ENCODE results near the gene ARVCF. TPM values are rescaled to one million over a fixed set of nuclear protein-coding genes. Genes with fewer than 3 reads are reported as not detected.

ARVCF gene
- total and polyA plus RNA-seq, 9 of the 15 experiments (the other 6 are each of a cell fraction or from before 2014, with no cell fraction given), result 0.03 to 97.4 (median 15.6) TPM

DNA sequence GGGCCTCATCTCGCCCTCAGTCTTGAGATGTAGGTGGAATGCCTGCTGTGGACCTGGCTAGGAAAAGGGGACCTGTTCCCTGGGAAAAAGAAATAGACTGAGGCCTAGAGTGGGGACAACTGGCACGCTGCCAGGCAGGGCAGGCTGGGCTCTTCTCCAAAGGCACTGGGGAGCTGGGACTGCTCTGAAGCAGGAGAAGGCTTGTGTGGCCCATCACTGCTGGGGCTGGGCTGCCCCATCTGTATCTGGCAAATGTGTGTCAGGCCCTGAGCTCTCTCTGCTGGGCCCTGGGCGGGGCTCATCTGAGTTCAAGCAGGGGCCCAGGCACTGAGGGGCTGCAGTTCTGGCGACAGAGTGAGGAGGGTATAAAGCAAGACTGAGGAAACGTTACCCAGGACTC lies 32.9 kb downstream of the ARVCF start (continued):
- TF ChIP-seq, protein P1, sequence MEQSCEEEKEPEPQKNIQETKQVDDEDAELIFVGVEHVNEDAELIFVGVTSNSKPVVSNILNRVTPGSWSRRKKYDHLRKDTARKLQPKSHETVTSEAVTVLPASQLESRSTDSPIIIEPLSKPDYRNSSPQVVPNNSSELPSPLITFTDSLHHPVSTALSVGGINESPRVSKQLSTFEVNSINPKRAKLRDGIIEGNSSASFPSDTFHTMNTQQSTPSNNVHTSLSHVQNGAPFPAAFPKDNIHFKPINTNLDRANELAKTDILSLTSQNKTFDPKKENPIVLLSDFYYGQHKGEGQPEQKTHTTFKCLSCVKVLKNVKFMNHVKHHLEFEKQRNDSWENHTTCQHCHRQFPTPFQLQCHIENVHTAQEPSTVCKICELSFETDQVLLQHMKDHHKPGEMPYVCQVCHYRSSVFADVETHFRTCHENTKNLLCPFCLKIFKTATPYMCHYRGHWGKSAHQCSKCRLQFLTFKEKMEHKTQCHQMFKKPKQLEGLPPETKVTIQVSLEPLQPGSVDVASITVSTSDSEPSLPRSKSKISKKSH (CRISPR knock-in tag; IDR thresholded peaks at IDR 0.05), result no peak
- TF ChIP-seq ZNF384 (IDR thresholded peaks at IDR 0.05; ENCODE audit: low read depth, low read length) (no peak), BMI1 (IDR thresholded peaks at IDR 0.05; ENCODE audit: low read length) (no peak), ZNF146 (CRISPR knock-in tag; IDR thresholded peaks at IDR 0.05; ENCODE audit: unreplicated experiment) (no peak), SAFB2 (IDR thresholded peaks at IDR 0.05; ENCODE audit: borderline replicate concordance, low read depth, low read length, severe bottlenecking) (no peak), SMAD1 (IDR thresholded peaks at IDR 0.05; ENCODE audit: low read depth, low read length, partially characterized antibody) (peak; percentile 67)
- TF ChIP-seq, protein P2, sequence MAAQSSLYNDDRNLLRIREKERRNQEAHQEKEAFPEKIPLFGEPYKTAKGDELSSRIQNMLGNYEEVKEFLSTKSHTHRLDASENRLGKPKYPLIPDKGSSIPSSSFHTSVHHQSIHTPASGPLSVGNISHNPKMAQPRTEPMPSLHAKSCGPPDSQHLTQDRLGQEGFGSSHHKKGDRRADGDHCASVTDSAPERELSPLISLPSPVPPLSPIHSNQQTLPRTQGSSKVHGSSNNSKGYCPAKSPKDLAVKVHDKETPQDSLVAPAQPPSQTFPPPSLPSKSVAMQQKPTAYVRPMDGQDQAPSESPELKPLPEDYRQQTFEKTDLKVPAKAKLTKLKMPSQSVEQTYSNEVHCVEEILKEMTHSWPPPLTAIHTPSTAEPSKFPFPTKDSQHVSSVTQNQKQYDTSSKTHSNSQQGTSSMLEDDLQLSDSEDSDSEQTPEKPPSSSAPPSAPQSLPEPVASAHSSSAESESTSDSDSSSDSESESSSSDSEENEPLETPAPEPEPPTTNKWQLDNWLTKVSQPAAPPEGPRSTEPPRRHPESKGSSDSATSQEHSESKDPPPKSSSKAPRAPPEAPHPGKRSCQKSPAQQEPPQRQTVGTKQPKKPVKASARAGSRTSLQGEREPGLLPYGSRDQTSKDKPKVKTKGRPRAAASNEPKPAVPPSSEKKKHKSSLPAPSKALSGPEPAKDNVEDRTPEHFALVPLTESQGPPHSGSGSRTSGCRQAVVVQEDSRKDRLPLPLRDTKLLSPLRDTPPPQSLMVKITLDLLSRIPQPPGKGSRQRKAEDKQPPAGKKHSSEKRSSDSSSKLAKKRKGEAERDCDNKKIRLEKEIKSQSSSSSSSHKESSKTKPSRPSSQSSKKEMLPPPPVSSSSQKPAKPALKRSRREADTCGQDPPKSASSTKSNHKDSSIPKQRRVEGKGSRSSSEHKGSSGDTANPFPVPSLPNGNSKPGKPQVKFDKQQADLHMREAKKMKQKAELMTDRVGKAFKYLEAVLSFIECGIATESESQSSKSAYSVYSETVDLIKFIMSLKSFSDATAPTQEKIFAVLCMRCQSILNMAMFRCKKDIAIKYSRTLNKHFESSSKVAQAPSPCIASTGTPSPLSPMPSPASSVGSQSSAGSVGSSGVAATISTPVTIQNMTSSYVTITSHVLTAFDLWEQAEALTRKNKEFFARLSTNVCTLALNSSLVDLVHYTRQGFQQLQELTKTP (IDR thresholded peaks at IDR 0.05; ENCODE audit: low read depth in 1 of 2, partially characterized antibody in 2 of 2), result no peak
- TF ChIP-seq, protein P3, sequence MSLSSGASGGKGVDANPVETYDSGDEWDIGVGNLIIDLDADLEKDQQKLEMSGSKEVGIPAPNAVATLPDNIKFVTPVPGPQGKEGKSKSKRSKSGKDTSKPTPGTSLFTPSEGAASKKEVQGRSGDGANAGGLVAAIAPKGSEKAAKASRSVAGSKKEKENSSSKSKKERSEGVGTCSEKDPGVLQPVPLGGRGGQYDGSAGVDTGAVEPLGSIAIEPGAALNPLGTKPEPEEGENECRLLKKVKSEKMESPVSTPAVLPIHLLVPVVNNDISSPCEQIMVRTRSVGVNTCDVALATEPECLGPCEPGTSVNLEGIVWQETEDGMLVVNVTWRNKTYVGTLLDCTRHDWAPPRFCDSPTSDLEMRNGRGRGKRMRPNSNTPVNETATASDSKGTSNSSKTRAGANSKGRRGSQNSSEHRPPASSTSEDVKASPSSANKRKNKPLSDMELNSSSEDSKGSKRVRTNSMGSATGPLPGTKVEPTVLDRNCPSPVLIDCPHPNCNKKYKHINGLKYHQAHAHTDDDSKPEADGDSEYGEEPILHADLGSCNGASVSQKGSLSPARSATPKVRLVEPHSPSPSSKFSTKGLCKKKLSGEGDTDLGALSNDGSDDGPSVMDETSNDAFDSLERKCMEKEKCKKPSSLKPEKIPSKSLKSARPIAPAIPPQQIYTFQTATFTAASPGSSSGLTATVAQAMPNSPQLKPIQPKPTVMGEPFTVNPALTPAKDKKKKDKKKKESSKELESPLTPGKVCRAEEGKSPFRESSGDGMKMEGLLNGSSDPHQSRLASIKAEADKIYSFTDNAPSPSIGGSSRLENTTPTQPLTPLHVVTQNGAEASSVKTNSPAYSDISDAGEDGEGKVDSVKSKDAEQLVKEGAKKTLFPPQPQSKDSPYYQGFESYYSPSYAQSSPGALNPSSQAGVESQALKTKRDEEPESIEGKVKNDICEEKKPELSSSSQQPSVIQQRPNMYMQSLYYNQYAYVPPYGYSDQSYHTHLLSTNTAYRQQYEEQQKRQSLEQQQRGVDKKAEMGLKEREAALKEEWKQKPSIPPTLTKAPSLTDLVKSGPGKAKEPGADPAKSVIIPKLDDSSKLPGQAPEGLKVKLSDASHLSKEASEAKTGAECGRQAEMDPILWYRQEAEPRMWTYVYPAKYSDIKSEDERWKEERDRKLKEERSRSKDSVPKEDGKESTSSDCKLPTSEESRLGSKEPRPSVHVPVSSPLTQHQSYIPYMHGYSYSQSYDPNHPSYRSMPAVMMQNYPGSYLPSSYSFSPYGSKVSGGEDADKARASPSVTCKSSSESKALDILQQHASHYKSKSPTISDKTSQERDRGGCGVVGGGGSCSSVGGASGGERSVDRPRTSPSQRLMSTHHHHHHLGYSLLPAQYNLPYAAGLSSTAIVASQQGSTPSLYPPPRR (CRISPR knock-in tag; IDR thresholded peaks at IDR 0.05; ENCODE audit: borderline replicate concordance), result no peak
- TF ChIP-seq, protein P4, sequence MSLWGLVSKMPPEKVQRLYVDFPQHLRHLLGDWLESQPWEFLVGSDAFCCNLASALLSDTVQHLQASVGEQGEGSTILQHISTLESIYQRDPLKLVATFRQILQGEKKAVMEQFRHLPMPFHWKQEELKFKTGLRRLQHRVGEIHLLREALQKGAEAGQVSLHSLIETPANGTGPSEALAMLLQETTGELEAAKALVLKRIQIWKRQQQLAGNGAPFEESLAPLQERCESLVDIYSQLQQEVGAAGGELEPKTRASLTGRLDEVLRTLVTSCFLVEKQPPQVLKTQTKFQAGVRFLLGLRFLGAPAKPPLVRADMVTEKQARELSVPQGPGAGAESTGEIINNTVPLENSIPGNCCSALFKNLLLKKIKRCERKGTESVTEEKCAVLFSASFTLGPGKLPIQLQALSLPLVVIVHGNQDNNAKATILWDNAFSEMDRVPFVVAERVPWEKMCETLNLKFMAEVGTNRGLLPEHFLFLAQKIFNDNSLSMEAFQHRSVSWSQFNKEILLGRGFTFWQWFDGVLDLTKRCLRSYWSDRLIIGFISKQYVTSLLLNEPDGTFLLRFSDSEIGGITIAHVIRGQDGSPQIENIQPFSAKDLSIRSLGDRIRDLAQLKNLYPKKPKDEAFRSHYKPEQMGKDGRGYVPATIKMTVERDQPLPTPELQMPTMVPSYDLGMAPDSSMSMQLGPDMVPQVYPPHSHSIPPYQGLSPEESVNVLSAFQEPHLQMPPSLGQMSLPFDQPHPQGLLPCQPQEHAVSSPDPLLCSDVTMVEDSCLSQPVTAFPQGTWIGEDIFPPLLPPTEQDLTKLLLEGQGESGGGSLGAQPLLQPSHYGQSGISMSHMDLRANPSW (CRISPR knock-in tag; IDR thresholded peaks at IDR 0.05), result no peak

Measured in K562 (cell line).